Colonic mucosa (tissue), 4 donors: ENCODE measurements around the gene SAP30BP. TPM values are rescaled to one million over a fixed set of nuclear protein-coding genes. Genes with fewer than 3 reads are reported as not detected.

ENCODE experiments used
- DNase-seq: peaks from one replicate; pipeline ENCODE4 v3.0.0-alpha.2; 2020
- H3K27ac ChIP-seq: fragments of 200-600 bp; one replicate; pipeline ENCODE4 v1.8.0; 2021
- H3K27me3 ChIP-seq: fragments of 200-600 bp; one replicate; pipeline ENCODE4 v1.8.0; 2021
- H3K36me3 ChIP-seq: fragments of 200-600 bp; one replicate; pipeline ENCODE4 v1.8.0; 2021
- H3K4me1 ChIP-seq: fragments of 200-600 bp; one replicate; pipeline ENCODE4 v1.8.0; 2021; ENCODE audit warnings: mild to moderate bottlenecking
- H3K4me3 ChIP-seq: fragments of 200-600 bp; one replicate; pipeline ENCODE4 v1.8.0; 2021
- H3K9ac ChIP-seq, 2 donors: one replicate each; pipeline ENCODE4 v1.7.0; 2013; ENCODE audit warnings: control low read depth in 2 of 2, low read depth in 2 of 2, low read length in 2 of 2
- H3K9me3 ChIP-seq: fragments of 200-600 bp; one replicate; pipeline ENCODE4 v1.8.0; 2021
- CTCF ChIP-seq: fragments of 200-600 bp; IDR thresholded peaks from one replicate; pipeline ENCODE4 v1.8.0; 2022; ENCODE audit warnings: antibody characterized with exemption, mild to moderate bottlenecking
- intact Hi-C: fragments of 100-400 bp; cut with DNase I; formaldehyde crosslinking; loops from one replicate; pipeline ENCODE4 v1.14.1; 2022
- total RNA-seq, 2 donors: library from RNA; stranded (reverse); fragmentation: NEBNext Ultra II Directional in 1 of 2; extraction: Animal tissue kit (Norgen Biotek cat#: 25700) in 1 of 2; gene quantifications; one replicate each; pipeline ENCODE4 v1.2.1, GENCODE V29; 2021
- donor health status: healthy.
- donor health status: DM: no; HTN: no; CAD: no.
- donor health status: DM: no; HTN: no; CAD: no.

Gene SAP30BP
- total RNA-seq, 2 donors from 2014 or later: 68.0 to 68.1 TPM

GRCh38 chr17:75664099-75664549, 3.0 kb upstream of the SAP30BP start:
- no peak for DNase-seq
- intact Hi-C loops: no loop called here
- no peaks in the 10 kb centered on the region for H3K4me1 ChIP-seq

GRCh38 chr17:75665981-75666380, 1.2 kb upstream of the SAP30BP start:
- H3K27me3 ChIP-seq: no peaks in the 10 kb centered on the region
- intact Hi-C loops: no loop called here
- DNase-seq: no peak
- no peak overlapping the region for H3K27ac ChIP-seq
- H3K4me1 ChIP-seq: no peaks in the 10 kb centered on the region
- no peaks in the 10 kb centered on the region for H3K9me3 ChIP-seq
- TF ChIP-seq CTCF: no peak
- no peak overlapping the region for H3K9ac ChIP-seq
- H3K4me3 ChIP-seq: peak overlapping the region; percentile 79
- peaks cover 11% of the 10 kb centered on the region for H3K36me3 ChIP-seq

More at GRCh38 chr17:75664099-75664549, 3.0 kb upstream of the SAP30BP start:
- no peaks in the 10 kb centered on the region for H3K9me3 ChIP-seq
- no peaks in the 10 kb centered on the region for H3K27me3 ChIP-seq
- no peak overlapping the region for H3K27ac ChIP-seq
- no peak overlapping the region for H3K4me3 ChIP-seq
- no peak overlapping the region for H3K9ac ChIP-seq
- peaks cover 9% of the 10 kb centered on the region for H3K36me3 ChIP-seq
- no peak for TF ChIP-seq CTCF

GRCh38 chr17:75667825-75668224, 687 bp downstream of the SAP30BP start:
- Histone ChIP-seq H3K4me3 (peak overlapping the region; percentile 79), H3K36me3 (peaks cover 17% of the 10 kb centered on the region), H3K4me1 (no peaks in the 10 kb centered on the region), H3K9me3 (no peaks in the 10 kb centered on the region), H3K9ac (peak overlapping the region; percentile 88 to 96), H3K27me3 (no peaks in the 10 kb centered on the region), H3K27ac (peak overlapping the region; percentile 50)
- no peak for TF ChIP-seq CTCF
- DNase-seq: no peak
- intact Hi-C loops: no loop called here

- DNase-seq: no peak
- no peak overlapping the region for H3K27ac ChIP-seq
- peaks cover 16% of the 10 kb centered on the region for H3K36me3 ChIP-seq
- no peaks in the 10 kb centered on the region for H3K9me3 ChIP-seq
- H3K4me1 ChIP-seq: no peaks in the 10 kb centered on the region
- H3K27me3 ChIP-seq: no peaks in the 10 kb centered on the region
- H3K9ac ChIP-seq: no peak overlapping the region
- H3K4me3 ChIP-seq: no peak overlapping the region
- TF ChIP-seq CTCF: no peak
- intact Hi-C loops: no loop called here
Measured at GRCh38 chr17:75668489-75668888, 1.4 kb downstream of the SAP30BP start.

- Histone ChIP-seq H3K9me3 (no peaks in the 10 kb centered on the region), H3K9ac (no peak overlapping the region), H3K27ac (no peak overlapping the region), H3K4me1 (no peaks in the 10 kb centered on the region), H3K27me3 (no peaks in the 10 kb centered on the region), H3K4me3 (no peak overlapping the region), H3K36me3 (peaks cover 16% of the 10 kb centered on the region)
- intact Hi-C loops: no loop called here
- no peak for TF ChIP-seq CTCF
- no peak for DNase-seq
Measured at GRCh38 chr17:75670868-75671267, 3.7 kb downstream of the SAP30BP start.
